ENCODE data around the gene SERPINA3. TPM values are rescaled to one million over a fixed set of nuclear protein-coding genes. Genes with fewer than 3 reads are reported as not detected.
"Not testable (repeated sequence)": the region's sequence is repeated elsewhere in the genome, so short reads cannot be mapped to it uniquely, and the experiment has no call there.

Gene SERPINA3
- total RNA-seq, 1 experiment from 2014 or later: not detected

DNA sequence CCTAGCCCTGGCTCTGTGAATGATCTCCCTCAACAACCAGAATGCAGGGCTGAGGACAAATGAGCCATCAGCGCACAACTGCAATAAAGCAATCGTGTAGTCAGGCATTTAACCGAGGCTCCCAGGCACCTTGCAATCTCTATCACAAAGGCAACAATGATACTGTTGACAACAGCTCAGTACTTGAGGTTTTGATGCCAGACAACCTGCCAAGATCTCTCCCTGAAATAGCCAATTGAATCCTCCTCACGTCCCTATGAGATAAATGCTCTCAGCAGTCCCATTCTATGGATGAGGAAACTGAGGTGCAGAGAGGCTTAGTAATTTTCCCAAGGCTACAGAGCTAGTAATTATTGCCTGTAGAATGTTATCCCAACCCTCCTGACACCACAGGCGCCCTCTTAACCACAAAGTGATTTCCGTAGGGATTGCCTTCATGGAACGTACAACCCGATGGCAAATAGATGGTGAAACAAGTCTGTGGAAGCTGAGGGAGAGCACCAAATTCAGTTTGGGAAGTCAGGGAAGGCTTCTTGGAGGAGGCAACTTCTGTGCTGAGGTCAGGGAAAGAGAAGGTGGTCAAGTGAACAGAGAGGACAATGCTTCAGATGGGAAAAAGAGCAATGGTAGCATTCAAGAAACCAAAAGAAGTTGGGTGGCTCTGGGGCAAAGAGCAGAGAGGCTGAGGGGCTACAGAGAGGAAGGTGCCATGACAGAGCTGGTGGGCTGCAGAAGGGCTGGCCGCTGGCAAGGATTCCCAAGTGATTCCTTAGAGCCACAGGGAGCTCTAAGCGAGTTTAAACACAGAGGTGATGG, 12.6 kb downstream of the SERPINA3 start:
- DNase-seq: no peak
- H3K36me3 ChIP-seq (replicated peaks; ENCODE audit: control insufficient read depth, insufficient read depth, low read length): no peaks in the 10 kb centered on the region
- H3K27me3 ChIP-seq (ENCODE audit: control insufficient read depth, insufficient read depth, low read length): no peaks in the 10 kb centered on the region; the same call in 1 of the 2 replicates
- H3K4me3 ChIP-seq (ENCODE audit: insufficient read depth, low read depth, low read length): no peak overlapping the region

DNA sequence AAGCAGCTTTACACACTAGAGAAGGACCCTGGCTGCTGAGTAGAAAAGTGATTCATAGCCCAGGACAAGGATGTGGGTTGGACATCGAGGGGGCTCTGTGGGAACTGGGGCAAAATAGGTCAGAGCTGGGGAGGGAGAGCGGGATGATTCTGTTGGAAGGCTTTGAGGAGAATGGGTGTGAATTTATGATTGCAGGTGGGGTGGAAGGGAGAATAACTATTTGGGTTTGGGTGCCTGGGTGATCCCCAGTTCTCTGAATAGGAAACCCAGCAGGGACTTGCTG, 13.1 kb downstream of the SERPINA3 start:
- Histone ChIP-seq H3K4me3 (ENCODE audit: insufficient read depth, low read depth, low read length) (no peak overlapping the region), H3K36me3 (replicated peaks; ENCODE audit: control insufficient read depth, insufficient read depth, low read length) (no peaks in the 10 kb centered on the region)
- DNase-seq: no peak

DNA sequence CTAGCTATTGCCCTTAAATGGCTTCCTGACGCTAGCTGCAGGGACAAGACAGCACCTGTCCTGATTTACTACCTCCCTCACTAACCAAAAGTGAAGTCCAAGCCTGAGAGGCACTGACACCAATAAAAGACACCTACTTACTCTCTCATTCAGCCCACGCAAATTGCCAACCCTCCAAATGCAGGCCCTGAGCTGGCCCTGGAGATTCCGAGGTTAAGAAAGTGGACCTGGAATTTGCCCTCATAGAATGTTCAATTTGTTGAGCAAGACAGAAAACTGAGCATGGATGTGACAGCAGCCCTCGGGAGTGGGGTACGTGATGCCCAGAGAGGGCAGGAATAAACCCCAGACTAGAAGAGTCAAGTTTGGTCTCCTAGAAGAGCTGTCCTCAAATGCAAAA, 16.4 kb downstream of the SERPINA3 start:
- no peaks in the 10 kb centered on the region for H3K36me3 ChIP-seq (replicated peaks; ENCODE audit: control insufficient read depth, insufficient read depth, low read length)
- DNase-seq: no peak
- H3K4me3 ChIP-seq (ENCODE audit: insufficient read depth, low read depth, low read length): no peak overlapping the region
- no peaks in the 10 kb centered on the region; the same call in 1 of the 2 replicates for H3K27me3 ChIP-seq (ENCODE audit: control insufficient read depth, insufficient read depth, low read length)

More for the DNA sequence above, 13.1 kb downstream of the SERPINA3 start:
- no peaks in the 10 kb centered on the region; the same call in 1 of the 2 replicates for H3K27me3 ChIP-seq (ENCODE audit: control insufficient read depth, insufficient read depth, low read length)

DNA sequence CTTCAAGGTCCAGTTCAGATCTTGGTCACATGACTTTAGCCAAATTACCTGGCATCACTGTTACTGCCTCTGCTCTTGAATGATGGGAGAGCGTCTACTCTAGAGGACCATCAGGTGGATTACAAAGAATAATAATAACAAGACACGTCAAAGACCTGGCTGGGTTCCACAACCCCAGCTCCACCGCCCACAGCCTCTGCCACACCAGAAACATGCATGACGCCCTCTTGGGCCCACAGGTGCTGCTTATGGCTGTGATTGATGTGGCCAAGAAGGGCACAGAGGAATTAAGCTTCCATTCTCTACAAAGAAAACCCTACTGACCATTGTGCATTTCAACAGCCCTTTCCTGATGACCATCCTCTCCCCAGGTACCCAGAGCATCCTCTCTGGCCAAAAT, 18.2 kb downstream of the SERPINA3 start:
- no peak overlapping the region for H3K4me3 ChIP-seq (ENCODE audit: insufficient read depth, low read depth, low read length)
- no peaks in the 10 kb centered on the region for H3K36me3 ChIP-seq (replicated peaks; ENCODE audit: control insufficient read depth, insufficient read depth, low read length)
- H3K27me3 ChIP-seq (ENCODE audit: control insufficient read depth, insufficient read depth, low read length): no peaks in the 10 kb centered on the region; the same call in 1 of the 2 replicates
- no peak for DNase-seq

DNA sequence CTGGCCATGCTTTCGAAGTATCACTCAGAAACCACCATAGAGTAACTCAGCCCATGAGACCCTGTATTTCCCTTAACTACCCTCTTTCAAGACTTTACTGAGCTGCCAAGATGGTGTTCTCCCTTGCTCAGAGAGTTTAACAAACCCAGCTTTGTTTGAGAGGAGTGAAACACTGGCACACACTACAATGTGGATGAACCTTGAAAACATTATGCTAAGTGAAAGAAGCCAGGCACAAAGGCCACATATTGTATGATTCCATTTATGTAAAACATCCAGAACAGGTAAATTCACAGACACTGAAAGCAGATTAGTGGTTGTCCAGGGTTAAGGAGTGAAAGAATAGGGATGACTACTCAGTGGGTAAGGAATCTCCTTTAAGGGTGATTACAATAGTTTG, 18.9 kb downstream of the SERPINA3 start:
- H3K27me3 ChIP-seq (ENCODE audit: control insufficient read depth, insufficient read depth, low read length): no peaks in the 10 kb centered on the region
- no peaks in the 10 kb centered on the region for H3K36me3 ChIP-seq (replicated peaks; ENCODE audit: control insufficient read depth, insufficient read depth, low read length)
- no peak overlapping the region for H3K4me3 ChIP-seq (ENCODE audit: insufficient read depth, low read depth, low read length)
- DNase-seq: no peak

DNA sequence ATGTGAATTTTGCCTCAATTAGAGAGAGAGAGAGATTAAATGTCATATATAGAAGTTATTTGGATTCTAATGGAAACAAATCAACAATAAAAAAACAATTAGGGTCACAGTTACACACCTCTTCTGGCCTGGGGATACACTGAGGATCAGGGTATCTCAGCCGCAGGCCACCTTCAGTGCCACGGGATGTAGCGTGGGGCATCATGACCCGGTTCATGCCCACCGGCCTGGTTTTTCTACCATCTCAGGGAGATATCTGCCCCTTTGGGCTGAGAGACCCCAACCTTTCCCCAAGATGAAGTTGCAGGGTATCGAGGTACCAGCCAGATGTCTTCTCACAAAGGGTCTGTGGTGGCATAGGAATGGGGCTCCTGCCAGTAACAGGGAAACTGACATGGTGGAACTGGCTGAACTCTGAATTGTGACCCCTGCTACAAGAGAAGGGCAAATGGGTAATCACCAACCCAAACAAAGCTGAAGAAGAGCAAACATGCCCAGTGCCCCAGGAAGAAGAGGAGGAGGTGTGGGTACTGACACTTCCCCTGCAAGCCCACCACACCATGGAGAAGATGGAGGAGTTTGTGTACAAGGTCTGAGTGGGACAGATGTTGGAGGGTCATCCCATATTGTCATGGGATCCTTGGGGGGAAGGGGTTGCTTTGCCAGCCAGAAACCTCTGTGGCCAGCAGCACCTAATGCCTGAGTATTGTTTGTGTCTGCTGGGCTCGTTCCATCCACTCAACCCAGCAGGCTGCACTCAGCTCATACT, 19.5 kb downstream of the SERPINA3 start:
- Histone ChIP-seq H3K36me3 (replicated peaks; ENCODE audit: control insufficient read depth, insufficient read depth, low read length) (no peaks in the 10 kb centered on the region), H3K4me3 (ENCODE audit: insufficient read depth, low read depth, low read length) (no peak overlapping the region), H3K27me3 (ENCODE audit: control insufficient read depth, insufficient read depth, low read length) (no peaks in the 10 kb centered on the region)
- no peak for DNase-seq

DNA sequence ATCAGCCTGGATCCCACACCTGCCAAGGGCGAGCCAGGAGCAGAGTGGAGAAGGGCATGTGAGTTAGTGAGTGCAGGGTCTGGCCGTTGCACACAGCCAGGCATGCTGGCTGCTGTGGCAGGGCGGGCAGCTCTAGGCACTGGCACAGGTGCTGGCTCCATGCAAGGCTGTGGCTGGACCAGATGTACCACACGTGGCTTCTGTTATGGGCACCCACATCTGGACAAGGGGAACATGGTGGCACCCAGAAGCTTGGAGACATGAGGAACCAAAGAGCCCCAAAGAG, 20.1 kb downstream of the SERPINA3 start:
- no peaks in the 10 kb centered on the region for H3K27me3 ChIP-seq (ENCODE audit: control insufficient read depth, insufficient read depth, low read length)
- no peaks in the 10 kb centered on the region for H3K36me3 ChIP-seq (replicated peaks; ENCODE audit: control insufficient read depth, insufficient read depth, low read length)
- no peak for DNase-seq
- no peak overlapping the region for H3K4me3 ChIP-seq (ENCODE audit: insufficient read depth, low read depth, low read length)

DNA sequence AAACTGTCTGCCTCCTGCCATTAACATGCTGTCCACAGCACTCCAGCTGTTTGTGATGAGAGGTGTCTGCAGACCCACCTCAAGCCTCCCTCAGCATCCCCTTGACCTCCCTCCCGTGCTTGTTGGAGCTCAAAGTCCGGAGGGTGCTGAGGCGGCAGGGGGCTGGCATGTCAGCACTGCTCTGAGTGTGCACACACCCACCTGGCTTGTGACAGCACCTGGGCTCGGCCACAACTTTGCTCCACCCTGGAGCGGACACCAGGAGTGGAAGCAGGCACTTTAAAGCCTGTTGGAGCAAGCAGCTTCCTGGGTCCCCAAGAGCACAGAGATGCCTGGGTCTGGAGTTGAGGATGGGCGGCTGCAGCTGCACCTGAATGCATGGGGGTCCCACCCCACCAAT, 20.9 kb downstream of the SERPINA3 start:
- DNase-seq: no peak

DNA sequence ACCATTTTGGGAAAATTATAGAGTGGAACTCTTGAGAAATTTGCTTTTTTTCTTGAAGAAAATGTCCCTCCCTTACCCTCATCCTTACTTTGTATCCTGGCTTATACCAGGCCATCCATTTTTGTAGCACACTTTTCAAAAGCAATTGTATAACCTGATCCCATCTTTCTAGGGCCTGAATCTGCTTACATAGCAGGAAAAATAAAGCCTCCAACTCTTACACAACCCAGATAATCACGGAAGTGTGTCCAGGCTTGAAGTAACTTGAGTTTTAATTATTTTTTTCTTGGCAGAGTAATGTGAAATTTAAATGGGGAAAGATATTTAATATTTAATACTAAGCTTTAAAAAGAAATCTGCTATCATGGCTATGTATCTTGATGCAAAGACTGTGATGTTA, 23.0 kb downstream of the SERPINA3 start:
- DNase-seq: no peak
- no peak overlapping the region for H3K4me3 ChIP-seq (ENCODE audit: insufficient read depth, low read depth, low read length)
- no peaks in the 10 kb centered on the region for H3K27me3 ChIP-seq (ENCODE audit: control insufficient read depth, insufficient read depth, low read length)
- no peaks in the 10 kb centered on the region for H3K36me3 ChIP-seq (replicated peaks; ENCODE audit: control insufficient read depth, insufficient read depth, low read length)

More for the DNA sequence above, 20.9 kb downstream of the SERPINA3 start:
- Histone ChIP-seq H3K4me3 (ENCODE audit: insufficient read depth, low read depth, low read length) (no peak overlapping the region), H3K27me3 (ENCODE audit: control insufficient read depth, insufficient read depth, low read length) (no peaks in the 10 kb centered on the region), H3K36me3 (replicated peaks; ENCODE audit: control insufficient read depth, insufficient read depth, low read length) (no peaks in the 10 kb centered on the region)

DNA sequence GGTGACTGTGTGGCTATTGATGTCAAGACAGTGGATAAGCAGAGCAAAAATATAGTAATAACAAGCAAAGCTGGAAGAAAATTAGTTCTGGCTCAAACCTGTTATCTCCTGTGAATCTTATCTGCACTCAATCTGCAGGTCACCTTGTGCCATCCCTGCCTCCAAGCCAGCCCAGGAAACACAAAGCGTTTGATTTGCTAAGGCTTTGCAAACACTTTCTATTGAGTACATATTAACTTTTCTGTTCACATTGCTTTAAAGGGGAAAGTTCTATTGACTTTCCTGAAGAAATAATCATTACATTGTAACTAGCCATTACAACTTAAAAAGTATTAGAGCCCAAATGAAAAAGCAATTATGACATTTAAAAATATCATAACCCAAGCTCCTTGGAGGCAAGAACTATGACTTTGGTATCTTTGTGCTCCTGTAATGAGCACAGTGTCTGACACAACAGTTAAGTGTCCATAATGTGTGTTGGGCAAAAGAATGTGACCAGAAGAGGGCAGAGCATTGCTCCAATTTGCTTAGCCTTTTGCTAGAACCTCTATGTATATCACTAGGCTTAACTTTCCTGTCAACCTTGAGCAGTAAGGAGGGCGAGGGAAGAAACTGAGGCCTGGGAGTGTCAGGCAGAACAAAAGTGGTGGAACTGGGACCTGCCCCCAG, 24.7 kb downstream of the SERPINA3 start:
- no peak overlapping the region for H3K4me3 ChIP-seq (ENCODE audit: insufficient read depth, low read depth, low read length)
- H3K27me3 ChIP-seq (ENCODE audit: control insufficient read depth, insufficient read depth, low read length): no peaks in the 10 kb centered on the region
- no peaks in the 10 kb centered on the region for H3K36me3 ChIP-seq (replicated peaks; ENCODE audit: control insufficient read depth, insufficient read depth, low read length)
- no peak for DNase-seq

DNA sequence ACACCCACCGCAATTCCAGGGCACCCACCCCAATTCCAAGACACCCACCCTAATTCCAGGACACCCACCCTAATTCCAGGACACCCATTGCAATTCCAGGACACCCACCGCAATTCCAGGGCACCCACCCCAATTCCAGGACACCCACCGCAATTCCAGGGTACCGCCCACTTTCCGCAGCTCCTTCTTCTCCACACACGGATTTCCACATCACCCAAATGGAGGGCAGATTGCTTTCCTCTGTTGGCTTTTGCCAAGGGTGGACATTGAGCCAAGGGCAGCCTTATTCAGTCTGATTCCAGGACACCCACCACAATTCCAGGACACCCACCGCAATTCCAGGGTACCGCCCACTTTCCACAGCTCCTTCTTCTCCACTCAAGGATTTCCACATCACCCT, 25.6 kb downstream of the SERPINA3 start:
- not testable (repeated sequence) for H3K27me3 ChIP-seq (ENCODE audit: control insufficient read depth, insufficient read depth, low read length)

DNA sequence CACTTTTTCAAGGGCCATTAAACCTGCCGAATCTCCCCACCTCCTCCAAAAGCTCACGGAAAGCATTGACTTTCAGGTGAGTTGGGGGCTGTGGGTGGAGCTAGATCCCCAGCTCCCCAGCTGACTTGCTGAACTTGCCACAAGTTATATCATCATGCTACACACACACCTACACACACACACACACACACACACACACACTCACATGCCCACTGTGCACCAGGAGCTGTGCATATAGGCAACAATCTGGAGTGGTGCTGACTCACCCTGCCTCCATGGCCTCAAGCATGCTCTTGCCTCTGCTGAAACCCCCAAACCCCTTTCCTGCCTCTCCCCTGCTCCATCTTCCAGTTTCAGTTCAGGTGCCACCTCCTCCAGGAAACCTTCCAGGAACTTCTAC, 26.1 kb downstream of the SERPINA3 start:
- no peaks in the 10 kb centered on the region for H3K36me3 ChIP-seq (replicated peaks; ENCODE audit: control insufficient read depth, insufficient read depth, low read length)
- H3K4me3 ChIP-seq (ENCODE audit: insufficient read depth, low read depth, low read length): no peak overlapping the region
- H3K27me3 ChIP-seq (ENCODE audit: control insufficient read depth, insufficient read depth, low read length): no peaks in the 10 kb centered on the region
- no peak for DNase-seq

More for the DNA sequence above, 25.6 kb downstream of the SERPINA3 start:
- not testable (repeated sequence) for DNase-seq; H3K36me3 ChIP-seq (replicated peaks; ENCODE audit: control insufficient read depth, insufficient read depth, low read length); H3K4me3 ChIP-seq (ENCODE audit: insufficient read depth, low read depth, low read length)

DNA sequence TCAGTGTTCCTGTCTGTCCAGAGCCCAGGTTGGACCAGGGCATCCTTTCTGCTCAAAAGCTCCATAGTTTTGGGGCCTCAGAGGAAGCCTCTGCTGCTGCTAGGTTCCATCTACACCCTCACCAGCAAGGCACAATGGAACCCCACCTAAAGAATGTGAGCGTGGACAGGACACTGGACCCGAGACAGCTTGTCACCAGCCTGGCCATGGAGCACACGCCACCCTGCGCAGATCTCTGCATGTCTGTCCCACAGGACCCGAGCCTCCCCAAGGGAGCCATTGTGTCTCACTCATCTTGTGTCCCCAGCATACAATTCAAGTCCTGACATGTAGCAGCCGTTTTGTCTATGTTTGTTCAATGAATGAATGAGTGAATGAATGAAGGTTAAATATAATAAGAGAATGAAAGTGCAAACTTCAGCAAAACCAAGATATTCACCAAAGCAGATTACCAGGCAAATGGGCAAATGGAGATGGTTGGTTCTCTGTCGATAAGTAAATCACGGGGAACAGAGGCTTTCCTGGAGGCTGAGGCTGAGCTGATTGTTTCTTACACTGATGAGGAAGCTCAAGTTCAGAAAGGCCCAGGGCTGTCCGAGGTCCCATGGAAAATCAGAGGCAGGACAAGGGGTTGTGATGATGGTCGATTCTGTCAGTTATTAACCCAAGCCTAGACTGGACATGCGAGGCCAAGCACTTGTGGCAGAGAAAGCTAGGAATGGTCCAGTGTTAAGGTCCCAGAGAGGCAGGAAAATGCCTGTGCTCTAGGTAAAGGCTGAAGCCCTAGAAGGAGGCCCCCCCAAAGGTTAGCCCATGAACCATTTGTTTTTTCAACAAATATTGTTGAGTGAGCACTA, 27.0 kb downstream of the SERPINA3 start:
- Histone ChIP-seq H3K27me3 (ENCODE audit: control insufficient read depth, insufficient read depth, low read length) (no peaks in the 10 kb centered on the region), H3K4me3 (ENCODE audit: insufficient read depth, low read depth, low read length) (no peak overlapping the region), H3K36me3 (replicated peaks; ENCODE audit: control insufficient read depth, insufficient read depth, low read length) (no peaks in the 10 kb centered on the region)
- no peak for DNase-seq
